GM18520 (cell line): Measurements from ENCODE around the gene AHSA1.
A peak's percentile ranks its signal among the peaks of the same experiment; 100 is the strongest.
"Not testable (repeated sequence)": the region's sequence is repeated elsewhere in the genome, so short reads cannot be mapped to it uniquely, and the experiment has no call there.

ENCODE experiments used
- ATAC-seq: cut with Tn5 transposase; IDR thresholded peaks from one replicate; pipeline ENCODE4 v1.9.1; 2021; ENCODE audit not compliant: unreplicated experiment

AHSA1 gene

DNA sequence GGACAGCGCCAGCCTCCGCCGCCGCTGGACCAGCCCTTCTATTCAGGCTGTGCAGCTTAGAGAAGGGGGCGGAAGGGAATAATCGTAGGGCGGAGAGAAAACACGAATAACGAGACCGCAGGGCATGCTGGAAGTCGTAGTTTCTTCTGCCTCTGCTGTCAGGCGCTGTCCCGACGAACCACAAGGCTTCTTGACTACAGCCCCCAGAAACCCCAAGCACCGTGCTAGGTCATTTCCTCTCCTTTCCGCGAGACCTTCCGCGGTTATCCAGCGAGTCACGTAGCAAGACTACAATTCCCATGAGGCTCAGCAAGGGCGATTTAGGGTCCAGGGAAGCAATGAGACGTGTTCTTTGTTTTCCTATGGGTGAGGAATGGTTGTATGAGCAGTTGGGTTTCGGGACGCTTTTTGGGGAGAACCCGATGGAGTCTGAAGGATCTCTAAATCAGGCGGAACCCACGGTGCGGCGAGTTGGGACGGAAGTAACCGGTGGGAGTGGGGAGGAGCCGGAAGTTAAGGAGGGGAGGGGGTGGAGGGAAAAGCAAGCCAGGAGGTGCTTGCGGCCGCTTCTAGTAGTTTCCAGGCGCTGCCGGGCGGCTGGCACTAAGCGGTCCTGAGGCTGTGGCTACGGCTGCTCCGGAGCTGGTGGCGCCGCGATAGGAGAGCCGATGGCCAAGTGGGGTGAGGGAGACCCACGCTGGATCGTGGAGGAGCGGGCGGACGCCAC, at the start of gene AHSA1, which contains the start of gene VIPAS39:
AHSA1 (plus strand) TSS at position 572 of the 727 bp plus-strand sequence; CDS start at position 669, 97 bp downstream.
VIPAS39 (minus strand) TSS at position 80 of the 727 bp plus-strand sequence. CDS start 3,499 bp downstream, outside the sequence.
- peak; percentile 89 for ATAC-seq

DNA sequence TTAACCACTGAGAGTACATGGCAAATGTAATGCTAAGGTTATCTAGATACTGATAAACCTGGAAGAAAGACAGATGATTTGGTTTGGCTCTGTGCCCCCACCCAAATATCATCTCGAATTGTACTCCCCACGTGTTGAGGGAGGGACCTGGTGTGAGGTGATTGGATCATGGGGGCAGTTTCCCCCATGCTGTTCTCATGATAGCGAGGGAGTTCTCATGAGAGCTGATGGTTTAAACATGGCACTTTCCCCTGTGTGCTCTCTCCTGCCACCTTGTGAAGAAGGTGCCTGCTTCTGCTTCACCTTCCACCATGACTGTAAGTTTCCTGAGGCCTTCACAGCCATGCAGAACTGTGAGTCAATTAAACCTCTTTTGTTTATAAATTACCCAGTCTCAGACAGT, 48.8 kb upstream of the AHSA1 start:
- no peak for ATAC-seq

DNA sequence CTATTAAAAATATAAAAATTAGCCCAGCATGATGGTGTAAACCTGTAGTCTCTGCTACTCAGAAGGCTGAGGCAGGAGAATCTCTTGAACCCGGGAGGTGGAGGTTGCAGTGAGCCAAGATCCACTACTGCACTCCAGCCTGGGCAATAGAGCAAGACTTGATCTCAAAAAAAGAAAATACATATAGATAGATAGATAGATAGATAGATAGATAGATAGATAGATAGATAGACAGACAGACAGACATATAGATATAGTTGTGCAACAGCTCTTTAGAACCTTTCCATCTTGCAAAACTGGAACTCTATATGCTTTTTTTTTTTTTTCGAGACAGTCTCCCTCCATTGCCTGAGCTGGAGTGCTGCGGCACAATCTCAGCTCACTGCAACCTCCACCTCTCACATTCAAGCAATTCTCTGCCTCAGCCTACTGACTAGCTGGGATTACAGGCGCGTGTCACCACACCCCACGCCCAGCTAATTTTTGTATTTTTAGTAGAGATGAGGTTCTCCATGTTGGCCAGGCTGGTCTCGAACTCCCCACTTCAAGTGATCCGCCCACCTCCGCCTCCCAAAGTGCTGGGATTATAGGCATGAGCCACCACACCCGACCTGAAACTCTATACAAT, 42.4 kb upstream of the AHSA1 start:
- ATAC-seq: not testable (repeated sequence)

DNA sequence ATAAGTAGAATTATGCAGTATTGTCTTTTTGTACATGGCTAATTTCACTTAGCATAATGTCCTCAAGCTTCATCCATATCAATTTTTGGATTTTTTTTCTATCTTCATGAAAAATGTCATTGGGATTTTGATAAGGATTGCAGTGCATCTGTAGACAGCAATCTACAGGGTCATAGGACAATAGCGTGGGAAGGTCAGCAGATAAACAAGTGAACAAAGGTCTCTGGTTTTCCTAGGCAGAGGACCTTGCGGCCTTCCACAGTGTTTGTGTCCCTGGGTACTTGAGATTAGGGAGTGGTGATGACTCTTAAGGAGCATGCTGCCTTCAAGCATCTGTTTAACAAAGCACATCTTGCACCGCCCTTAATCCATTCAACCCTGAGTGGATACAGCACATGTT, 41.8 kb upstream of the AHSA1 start:
- ATAC-seq: not testable (repeated sequence)

DNA sequence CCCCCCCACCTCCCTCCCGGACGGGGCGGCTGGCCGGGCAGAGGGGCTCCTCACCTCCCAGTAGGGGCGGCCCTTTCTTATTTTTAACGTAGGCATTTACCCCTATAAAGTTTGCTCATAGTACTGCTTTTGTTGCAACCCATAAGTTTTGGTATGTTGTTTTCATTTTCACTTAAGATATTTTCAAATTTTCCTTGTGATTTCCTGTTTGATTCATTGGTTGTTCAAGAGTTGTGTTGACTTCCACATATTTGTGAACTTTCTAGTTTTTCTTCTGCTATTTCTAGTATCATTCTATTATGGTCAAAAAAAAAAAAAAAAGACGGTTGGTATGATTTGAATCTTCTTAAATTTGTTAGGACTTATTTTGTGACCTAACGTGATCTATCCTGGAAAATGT, 41.1 kb upstream of the AHSA1 start:
- ATAC-seq: no peak

DNA sequence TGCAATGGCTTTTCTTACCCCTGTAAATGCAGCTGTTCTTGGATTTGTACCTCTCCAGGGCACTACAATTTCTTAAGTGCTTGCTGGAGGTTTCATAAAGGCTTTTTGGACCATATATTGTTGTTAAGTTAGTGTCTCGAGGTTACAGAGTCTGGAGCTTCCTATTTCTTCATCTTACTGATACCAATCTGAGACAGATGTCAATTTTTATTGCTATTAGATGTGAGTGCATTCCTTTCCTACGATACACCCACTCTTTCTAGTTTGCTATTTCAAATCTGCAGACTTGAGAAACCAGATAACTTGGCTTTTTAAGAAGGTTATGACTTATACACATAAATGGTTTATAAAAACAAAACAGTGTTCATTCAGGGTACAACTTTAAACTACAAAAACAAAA, 36.7 kb upstream of the AHSA1 start:
- ATAC-seq: no peak

DNA sequence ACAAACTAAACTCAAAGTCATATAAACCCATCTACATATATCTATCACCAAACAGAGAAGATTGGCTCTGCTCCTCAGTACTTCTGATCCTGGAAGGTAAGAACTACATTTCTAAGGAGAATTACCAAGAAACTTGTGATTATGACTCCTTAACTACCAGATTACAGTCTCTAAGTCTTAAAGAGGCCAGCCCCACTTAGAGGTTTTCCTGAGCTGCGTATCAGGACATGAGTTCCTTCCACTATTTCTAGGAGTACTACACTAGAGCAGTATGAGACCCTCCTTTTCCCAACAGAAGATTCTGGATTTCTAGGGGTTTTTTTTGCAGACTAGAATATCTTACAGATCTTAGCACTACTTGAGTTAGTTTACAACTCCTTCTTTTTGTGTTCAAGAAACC, 34.5 kb upstream of the AHSA1 start, which contains the start of gene NOXRED1:
NOXRED1 (minus strand) TSS at position 101 of the 400 bp plus-strand sequence. CDS start 634 bp downstream, outside the sequence.
- ATAC-seq: no peak

DNA sequence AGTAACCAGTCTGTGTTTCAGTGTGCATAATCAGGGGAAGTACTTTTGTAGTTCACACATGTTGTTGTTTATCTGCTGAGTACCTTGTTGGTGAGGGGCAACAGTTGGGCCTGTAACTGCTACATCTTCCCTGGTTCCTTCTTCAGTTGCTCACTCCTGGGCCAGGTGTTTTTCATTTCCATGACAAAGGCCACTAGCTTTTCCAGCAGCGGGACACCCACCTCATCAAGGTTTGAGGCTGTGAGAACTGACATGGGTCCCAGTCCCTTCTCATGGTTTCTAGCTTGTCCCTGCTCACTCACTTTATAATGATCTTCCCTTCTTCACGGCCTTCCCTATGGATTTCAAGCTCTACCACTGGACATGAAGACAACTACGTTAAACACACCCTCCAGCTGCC, 33.0 kb upstream of the AHSA1 start:
- ATAC-seq: no peak

DNA sequence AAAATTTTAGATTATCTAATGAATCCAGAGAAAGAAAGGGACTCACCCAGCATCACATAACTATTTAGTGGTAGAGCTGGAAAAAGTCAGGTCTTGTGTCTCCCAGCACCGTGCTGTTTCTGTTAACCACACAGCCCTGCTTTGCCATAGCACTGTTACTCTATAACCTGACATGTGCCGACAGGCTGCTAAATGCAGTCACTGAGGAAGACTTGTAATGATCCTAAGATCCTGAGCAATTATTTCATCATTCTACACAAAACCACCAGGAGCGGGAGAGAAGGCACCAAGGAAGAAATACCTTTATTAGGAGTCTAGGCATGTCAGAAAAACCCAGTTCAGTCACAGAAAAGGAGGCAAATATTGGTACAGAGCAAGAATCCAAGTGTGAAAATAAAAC, 31.5 kb upstream of the AHSA1 start:
- no peak for ATAC-seq

DNA sequence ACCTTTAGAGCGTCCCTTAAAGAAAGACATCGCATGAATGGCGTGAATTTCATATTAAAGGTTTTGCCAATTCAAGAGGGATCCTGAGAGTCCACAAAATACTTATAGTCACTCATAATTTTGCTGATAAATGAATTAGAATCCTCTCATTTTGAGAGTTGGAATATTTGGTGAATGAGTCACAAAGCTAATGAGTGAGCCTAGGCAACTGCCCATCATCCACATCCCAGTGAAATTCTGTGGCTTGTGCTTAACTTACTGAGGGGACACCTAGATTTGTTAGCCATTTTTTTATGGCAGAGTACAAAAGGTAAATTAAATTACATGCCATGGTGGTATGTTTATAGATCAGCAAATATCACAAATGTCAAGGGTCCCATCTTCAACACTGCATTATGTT, 21.9 kb upstream of the AHSA1 start:
- no peak for ATAC-seq

DNA sequence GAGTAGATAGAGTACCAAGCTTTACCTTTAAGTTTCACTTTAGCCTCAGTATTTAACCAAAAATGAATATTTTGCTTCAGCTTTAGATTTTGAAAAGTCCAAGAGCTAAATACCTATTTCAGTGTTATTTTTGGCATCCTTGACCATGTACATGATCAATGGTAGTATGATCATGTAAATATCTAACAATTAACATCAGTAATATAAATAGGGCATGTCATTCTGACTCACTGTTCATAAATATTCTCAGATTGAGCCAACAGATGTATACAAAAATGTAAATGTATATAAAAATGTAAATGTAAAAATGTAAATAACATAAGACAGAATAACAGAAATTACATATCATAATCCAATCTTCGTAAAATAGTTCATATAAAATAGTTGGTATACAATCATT, 19.3 kb upstream of the AHSA1 start:
- no peak for ATAC-seq

DNA sequence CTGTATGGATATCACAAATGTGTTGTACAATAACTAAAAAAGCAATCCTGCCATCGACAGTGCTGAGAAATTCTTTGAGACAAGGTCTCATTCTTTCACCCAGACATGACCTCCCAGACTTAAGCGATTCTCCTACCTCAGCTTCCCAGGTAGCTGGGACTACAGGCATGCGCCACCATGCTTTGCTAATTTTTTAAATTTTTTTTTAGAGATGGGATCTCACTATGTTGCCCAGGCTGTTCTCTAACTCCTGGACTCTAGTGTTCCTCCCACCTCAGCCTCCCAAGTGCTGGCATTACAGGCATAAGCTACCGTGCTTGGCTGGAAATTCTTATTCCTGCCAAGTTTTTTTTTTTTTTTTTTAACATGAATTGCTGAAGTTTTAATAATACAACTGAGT, 18.0 kb upstream of the AHSA1 start:
- no peak for ATAC-seq

DNA sequence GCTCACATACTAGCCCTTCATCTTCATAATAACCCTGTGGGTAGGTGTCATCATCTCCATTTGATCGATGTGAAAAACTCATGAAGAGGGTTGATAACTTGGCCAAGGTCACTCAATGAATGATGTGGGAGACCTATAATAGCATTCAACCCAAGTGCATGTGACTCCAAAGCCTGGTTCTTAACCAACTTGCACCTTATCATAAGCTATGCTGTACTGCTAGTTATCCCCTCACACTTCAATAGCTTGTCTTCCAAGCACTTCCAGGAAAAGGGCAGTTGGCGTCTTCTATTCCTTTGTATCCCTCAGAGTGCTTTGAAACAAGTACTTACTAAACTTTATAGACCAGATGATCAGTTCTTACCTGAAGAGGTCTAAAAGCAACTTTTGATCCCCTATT, 15.7 kb upstream of the AHSA1 start:
- ATAC-seq: no peak

DNA sequence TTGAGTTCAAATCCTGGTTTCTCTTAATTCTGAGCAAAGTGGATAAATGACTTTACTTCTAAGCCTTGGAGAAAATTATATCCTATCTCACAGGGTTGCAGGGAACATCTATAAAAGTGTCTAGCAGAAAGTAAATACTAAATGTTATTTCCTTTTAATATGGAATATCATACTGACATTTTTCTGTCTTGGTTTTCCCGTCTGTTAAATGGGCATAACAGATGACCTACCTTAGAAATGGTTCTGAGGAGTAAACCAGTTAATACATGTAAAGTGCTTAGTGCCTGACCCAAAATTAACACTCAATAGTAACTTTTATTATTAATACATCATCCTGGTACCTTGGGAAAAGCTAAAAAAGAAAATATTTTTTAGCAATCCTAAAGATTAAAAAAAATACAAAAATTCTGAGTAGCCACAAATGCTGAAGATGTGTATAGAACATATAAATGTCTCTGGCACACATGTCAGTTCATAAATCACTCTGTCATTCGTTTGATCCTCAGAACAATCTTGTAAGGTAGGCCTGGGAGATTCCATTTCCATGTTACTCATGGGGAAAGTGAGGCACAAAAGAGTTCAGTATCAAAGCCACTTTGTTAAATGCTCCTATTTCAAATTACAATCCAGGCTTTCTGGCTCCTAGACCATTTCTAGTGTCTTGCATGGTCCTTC, 1.8 kb upstream of the AHSA1 start:
- no peak for ATAC-seq

DNA sequence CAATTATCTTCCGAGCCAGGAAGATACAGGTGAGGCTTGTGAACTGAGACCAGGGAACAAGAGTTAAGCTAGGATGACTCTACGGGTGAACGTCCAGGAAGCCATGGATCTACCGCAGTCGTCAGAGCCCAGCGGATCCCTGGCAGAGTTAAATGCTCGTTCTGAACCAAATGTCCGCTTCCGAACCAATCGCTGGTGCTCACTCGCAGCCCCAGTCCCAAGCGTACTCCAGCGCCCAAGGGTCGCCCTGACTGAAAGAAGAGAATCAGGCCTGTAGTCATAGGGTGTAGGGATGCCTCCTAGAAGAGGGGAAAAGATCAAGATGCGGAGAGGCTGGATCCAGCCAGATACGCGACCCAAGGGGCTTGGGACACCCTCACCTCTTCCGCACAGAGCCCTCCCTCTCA, 775 bp upstream of the AHSA1 start:
- ATAC-seq: no peak

DNA sequence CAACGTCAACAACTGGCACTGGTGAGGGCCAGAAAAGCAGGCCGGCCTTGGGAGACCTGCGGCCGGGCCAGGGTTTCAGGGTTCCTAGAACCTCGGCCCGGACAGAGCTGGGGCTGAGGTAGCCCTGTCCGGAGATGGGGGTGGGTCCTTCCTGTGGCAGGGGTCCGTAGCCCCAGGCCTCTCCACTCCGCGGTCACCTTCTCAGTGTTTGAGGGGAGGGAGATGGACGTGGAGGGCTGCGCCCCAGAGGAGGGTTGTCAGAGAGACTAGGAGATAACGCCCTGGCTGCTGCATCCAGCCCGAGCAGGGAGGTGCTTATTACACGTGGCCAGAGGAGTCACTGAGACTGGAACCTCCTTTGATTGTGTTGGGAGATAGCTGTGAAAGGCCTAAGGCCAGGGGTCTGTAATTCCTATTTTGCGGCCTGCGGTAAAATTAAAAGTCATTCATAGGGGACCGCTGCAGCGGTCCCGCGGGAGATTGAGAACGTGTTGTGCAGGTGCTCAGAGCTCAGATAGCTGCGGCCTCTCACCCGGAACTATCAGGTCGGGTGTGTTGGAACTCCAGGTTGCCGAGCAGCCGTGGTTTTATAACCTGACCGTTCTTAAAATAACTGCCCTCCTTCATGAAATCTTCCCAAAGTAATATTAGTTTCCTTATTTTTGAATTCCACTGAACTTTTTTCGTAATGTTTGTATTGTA, 507 bp downstream of the AHSA1 start:
- ATAC-seq: peak; percentile 1

DNA sequence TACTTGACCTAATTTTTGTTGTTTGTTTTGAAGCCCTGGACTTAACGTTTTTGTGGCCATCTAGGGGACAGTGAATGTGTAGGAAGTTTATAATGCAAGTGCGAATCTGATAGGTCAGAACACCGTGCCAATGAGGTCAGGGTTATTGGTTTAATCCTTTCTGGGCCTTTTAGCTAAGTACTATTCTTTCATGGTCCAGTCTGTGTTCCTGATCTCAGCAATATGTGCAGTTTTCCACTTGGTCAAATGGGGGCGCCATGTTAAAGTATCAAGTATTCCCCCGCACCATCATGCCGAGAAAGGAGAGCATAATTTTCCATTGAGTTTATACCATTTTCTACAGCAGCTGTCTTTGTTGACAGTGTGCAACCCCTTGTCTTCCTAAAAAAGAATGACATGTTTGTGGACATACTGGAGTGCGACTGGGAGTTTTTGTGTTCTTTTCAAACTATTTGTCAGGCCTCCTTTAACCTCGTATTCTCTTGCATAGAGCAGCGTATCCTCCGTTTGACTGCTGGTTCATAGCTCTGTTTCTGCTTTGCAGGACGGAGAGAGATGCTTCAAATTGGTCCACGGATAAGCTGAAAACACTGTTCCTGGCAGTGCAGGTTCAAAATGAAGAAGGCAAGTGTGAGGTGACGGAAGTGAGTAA, 1.3 kb downstream of the AHSA1 start:
- ATAC-seq: no peak

DNA sequence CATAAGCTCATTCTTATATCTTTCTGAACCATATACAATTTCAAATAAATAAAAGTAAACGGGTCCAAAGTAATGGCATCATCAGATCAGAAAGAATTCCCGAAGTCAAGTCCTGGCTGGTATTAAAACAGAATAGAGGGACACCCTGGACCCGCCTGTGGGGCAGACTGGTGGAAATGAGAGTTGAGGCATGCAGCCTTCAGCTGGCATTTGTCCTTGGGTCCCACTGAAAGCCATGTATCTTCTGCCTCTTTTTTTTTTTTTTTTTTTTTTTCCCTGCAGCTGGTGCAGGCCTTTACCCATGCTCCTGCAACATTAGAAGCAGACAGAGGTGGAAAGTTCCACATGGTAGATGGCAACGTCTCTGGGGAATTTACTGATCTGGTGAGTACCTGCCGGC, 9.9 kb downstream of the AHSA1 start:
- no peak for ATAC-seq

DNA sequence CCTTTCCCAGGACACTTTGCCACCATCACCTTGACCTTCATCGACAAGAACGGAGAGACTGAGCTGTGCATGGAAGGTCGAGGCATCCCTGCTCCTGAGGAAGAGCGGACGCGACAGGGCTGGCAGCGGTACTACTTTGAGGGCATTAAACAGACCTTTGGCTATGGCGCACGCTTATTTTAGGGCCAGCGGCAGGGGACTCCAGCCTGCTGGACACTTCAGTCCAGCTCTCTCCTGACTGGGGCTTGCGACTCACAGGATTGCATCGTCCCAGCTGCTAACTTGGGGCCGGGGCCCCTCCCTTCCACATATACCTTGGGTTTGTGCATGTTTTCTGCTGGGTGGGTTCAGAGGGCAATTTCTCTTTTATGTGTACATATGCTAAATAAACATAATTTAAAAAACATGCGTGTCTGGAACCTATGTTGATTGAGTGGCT, 11.2 kb downstream of the AHSA1 start:
- no peak for ATAC-seq

DNA sequence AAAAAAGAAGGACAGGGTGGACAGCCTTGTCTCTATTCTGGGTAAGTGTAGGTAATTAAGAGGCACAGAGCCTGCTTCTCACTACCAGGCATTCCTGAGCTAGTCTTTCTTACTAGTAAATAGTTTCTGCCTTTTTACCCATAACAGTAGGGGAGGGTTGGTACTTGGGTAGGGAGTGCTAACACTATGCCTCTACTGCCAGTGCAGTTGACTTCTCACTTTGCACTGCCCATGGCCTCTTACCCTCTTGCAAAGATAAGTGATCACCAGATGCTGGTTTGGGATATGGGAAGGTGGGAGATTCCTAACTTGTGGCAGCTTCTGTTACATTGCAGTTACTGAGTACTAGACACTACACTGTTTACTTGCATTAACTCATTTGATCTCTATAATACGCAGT, 11.6 kb downstream of the AHSA1 start:
- ATAC-seq: no peak
